Stimulated activated CD4-positive, alpha-beta T cell treated with anti-CD3 and anti-CD28 coated beads, Interleukin-1b, Interleukin-23, amount 100 ng/mL, for 48 hours (primary cell): Measurements from ENCODE around the gene WFDC10B.
"Not testable (repeated sequence)": the region's sequence is repeated elsewhere in the genome, so short reads cannot be mapped to it uniquely, and the experiment has no call there.

ENCODE experiments used
- DNase-seq: peaks from one replicate; pipeline ENCODE4 v3.0.0-alpha.2; 2020

The WFDC10B gene

DNA sequence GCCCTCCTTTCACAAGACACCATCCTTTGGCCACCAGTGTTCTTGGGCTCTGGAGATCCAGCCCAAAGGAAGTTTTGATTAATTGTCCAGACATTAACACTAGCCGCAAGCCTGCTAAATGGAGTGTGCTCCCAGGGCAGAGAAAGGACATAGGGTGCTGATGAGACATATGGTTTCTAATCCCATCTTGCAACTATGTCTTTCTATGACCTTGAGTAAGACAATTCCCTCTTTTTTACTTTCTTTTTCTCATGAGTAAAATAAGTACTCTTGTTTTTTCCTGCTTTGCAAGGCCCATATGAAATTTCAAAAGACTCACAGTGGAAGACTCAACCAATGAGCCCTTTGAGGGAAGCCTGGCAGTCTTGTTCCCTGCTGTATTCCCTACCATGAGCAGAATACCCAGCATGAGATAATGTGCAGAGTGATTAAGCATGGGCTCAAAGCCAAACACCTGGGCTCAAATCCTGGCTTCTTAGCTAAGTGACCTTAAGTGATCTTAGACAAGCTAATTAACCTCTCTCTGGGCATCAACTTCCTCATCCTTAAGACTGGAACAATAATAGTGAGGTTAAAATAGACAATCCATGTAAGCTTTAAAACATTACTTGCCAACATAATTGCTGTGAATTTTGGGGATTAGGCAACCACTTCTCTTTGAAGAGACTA is at the start of gene WFDC10B:
Gene WFDC10B (minus strand): TSS at position 51 of the 669 bp plus-strand sequence. CDS start 19,027 bp downstream, outside the sequence.
- DNase-seq, result no peak

DNA sequence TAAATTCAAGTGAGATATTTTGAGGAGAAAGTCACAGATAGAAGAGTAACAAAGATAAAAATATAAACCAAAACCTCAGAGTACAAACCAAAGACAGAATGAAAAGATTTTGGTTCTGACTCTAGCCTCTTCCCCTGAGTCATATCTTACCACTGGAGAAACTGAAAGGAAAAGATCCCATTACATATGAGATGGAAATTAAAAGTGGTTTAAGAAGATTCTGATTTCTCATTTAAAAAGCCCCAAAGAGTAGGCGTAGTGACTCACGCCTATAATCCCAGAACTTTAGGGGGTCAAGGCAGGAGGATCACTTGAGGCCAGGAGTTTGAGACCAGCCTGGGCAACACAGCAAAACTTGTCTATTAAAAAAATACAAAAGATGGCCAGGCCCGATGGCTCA is 47.9 kb upstream of the WFDC10B start:
- no peak for DNase-seq

GRCh38 chr20:45751721-45752120 is 46.9 kb upstream of the WFDC10B start:
- DNase-seq, result no peak

- DNase-seq, result no peak
Observed at GRCh38 chr20:45745015-45745414, 40.2 kb upstream of the WFDC10B start.

- no peak for DNase-seq
Observed at GRCh38 chr20:45742596-45742995, 37.8 kb upstream of the WFDC10B start.

DNA sequence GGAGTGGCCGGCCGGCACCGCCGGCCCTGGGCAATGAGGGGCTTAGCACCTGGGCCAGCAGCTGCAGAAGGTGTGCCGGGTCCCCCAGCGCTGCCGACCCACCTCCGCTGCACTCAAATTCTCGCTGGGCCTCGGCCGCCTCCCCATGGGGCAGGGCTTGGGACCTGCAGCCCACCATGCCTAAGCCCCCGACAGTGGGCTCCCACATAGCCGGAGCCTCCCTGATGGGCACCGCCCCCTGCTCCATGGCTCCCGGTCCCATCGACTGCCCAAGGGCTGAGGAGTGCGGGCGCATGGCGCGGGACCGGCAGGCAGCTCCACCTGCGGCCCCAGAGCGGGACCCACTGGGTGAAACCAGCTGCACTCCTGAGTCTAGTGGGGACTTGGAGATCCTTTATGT is 31.2 kb upstream of the WFDC10B start:
- DNase-seq, result no peak

GRCh38 chr20:45735552-45735951 is 30.7 kb upstream of the WFDC10B start:
- DNase-seq, result no peak

- no peak for DNase-seq
Observed at GRCh38 chr20:45732199-45732598, 27.4 kb upstream of the WFDC10B start.

DNA sequence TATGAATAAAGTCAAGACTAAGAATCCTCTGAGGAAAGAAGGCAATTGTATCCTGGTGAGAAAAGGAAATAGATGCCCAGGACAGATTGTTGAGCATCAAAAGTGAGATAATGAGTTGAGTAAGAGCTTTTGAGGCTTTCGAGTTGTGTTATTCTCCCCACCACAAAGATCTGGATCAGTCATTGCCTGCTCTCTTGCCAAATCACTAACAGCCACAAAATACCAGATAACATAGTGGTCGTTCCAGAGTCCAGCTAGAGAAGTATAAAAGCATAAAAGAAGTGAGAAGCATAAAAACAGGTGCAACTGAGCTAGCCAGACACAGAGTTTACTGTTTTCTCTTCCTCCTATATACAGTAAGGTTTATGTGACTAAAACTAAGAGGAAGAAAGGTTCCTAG is 22.2 kb upstream of the WFDC10B start:
- DNase-seq, result no peak

DNA sequence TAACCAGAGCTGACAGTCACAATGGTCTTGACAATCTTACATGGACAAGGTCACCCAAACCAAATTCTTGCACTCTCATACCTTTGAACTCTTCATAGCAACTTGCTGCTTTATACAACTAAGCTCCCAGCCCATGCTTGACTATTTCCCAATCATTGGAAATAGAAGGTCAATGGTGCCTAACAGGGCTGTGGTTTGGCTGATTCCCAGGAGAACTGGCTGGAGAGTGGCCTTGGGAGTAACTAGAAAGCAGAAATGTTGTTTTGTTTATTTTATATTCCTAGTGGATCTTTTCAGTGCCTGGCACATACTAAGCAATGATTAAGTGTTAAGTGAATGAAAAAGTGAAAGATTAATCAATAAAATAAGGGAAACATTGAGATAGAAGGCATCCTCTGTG is 20.3 kb upstream of the WFDC10B start:
- DNase-seq, result no peak

DNA sequence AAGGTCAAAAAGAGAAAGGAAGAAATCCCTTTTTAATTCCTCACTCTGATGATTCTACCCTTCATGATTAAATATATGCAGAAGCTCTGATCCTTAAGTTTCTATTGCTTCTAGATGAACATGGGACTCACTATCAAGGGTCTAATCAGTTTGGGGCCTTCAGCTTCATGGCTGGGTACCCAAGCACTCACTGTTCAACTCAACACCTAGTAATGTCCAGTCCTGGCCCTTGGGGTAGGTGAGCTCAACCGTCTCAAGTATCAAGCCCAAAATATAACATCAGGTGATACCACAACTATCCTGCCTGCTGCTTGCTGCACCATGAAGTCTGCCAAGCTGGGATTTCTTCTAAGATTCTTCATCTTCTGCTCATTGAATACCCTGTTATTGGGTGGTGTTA is 17.2 kb upstream of the WFDC10B start, which contains the start of gene SPINT4:
Gene SPINT4 (plus strand): TSS at position 301 of the 400 bp plus-strand sequence. CDS start 21 bp downstream, at position 322.
- DNase-seq, result no peak

GRCh38 chr20:45716141-45716688 is 11.4 kb upstream of the WFDC10B start:
- DNase-seq, result not testable (repeated sequence)

- no peak for DNase-seq
Observed at GRCh38 chr20:45701873-45702272, 2.9 kb downstream of the WFDC10B start, which contains the start of gene WFDC13. WFDC13 (plus strand) TSS chr20:45702038; CDS start chr20:45702124, 86 bp downstream.

DNA sequence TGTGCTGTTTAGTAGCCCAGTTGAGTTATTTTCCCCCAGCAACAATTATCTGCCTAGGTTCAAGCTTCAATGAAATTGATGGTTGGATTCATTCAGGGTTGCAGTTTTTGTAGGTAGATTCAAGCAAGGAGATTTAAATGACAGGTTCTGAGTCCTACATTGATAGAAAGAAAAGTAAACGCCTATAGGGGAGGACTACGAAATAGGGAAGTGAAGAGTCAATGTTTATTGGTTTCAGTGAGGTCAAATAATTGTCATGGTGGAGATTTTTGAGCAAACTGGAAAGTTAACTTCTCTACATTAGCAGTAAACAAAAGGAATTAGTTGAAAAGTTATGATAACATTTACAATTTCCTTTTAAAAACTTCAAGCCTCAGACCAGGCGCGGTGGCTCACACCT is 3.7 kb downstream of the WFDC10B start:
- DNase-seq, result no peak

GRCh38 chr20:45695496-45695895 is 9.3 kb downstream of the WFDC10B start:
- no peak for DNase-seq

- not testable (repeated sequence) for DNase-seq
Observed at GRCh38 chr20:45693346-45693745, 11.5 kb downstream of the WFDC10B start.

GRCh38 chr20:45685896-45686295 is 18.9 kb downstream of the WFDC10B start:
- DNase-seq, result no peak

- DNase-seq, result no peak
Observed at GRCh38 chr20:45679650-45680049, 25.2 kb downstream of the WFDC10B start.

DNA sequence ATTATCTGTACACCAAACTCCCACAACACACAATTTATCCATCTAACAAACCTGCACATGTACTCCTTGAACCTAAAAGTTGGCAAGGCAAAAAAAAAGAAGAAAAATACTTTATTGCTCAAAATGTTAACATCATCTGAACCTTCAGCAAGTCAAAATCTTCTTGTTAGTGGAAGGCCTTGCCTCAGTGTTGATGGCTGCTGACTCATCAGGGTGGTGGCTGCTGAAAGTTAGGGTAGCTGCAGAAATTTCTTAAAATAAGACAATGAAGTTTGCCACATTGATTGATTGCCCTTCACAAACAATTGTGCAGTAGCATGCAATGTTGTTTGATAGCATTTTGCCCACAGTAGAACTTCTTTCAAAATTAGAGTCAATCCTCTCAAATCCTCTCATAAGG is 32.1 kb downstream of the WFDC10B start:
- no peak for DNase-seq

GRCh38 chr20:45670139-45670538 is 34.7 kb downstream of the WFDC10B start, which contains the start of gene WFDC11:
WFDC11 (minus strand) TSS chr20:45670239; CDS start chr20:45650600, 19,639 bp downstream.
- DNase-seq, result no peak

GRCh38 chr20:45657038-45657437 is 47.8 kb downstream of the WFDC10B start:
- not testable (repeated sequence) for DNase-seq

DNA sequence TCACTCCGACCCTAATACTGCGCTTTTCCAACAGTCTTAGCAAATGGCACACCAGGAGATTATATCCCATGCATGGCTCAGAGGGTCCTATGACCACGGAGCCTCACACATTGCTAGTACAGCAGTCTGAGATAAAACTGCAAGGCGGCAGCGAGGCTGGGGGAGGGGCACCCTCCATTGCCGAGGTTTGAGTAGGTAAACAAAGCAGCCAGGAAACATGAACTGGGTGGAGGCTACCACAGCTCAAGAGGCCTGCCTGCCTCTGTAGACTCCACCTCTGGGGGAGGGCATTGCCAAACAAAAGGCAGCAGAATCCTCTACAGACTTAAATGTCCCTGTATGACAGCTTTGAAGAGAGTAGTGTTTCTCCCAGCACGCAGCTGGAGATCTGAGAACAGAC is 53.1 kb downstream of the WFDC10B start:
- DNase-seq, result not testable (repeated sequence)

GRCh38 chr20:45649312-45649863 is 55.4 kb downstream of the WFDC10B start:
- no peak for DNase-seq

DNA sequence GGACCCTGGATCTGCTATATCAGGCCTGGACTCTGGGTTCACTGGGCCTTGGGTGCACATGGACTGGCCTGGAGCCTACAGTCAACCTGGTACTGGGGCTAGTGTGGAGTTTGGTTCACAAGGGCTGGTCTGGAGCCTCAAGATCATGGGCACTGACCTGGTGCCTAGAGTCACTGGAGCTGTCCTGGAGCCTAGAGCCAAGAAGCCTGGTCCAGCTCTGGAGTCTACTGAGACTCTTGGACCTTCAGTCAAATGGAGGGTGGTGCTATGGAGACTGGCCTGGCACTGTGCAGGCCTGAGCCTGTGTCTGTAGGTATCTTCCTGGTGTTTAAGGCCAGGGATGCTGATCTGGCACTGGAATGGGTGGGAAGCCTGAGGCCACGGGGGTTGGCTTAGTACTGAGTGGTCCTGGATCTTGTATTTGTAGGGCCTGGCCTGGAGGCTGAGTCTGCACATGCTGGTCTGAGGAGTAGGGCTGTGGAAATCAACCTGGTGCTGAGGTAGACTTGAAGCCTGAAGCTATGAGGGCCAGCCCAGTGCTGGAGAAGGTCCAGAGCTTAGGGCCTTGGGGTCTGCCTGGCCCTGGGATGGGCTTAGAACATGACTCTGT is 57.3 kb downstream of the WFDC10B start:
- DNase-seq, result no peak
